H1 (cell line): Measurements from ENCODE around the gene MIPOL1. TPM values are rescaled to one million over a fixed set of nuclear protein-coding genes. Genes with fewer than 3 reads are reported as not detected.
A peak's percentile ranks its signal among the peaks of the same experiment; 100 is the strongest.

Experiments used
- CTCF ChIA-PET: fragments of 300-600 bp; sonication (Branson Sonifier 250); formaldehyde crosslinking; loops from one replicate; lab custom pipeline; 2021; ENCODE audit not compliant: partially characterized antibody; lab: Charles Lee
- POLR2A ChIA-PET: fragments of 300-600 bp; sonication (Branson Sonifier 250); formaldehyde crosslinking; loops from one replicate; lab custom pipeline; 2021; ENCODE audit warnings: inconsistent platforms; ENCODE audit not compliant: partially characterized antibody; lab: Charles Lee
- DNase-seq, 2 experiments: peaks; one replicate each; pipeline versions ENCODE4 v3.0.0 to v3.0.0-alpha.2; 2010 to 2022; ENCODE audit warnings: low spot score in 2 of 2, low read depth in 1 of 2, mixed read lengths in 1 of 2
- FAIRE-seq: peaks from 2 replicates; lab custom pipeline; 2011; peaks lifted over from hg19 to GRCh38; lab: Jason Lieb, UNC
- H2AFZ ChIP-seq: 2 replicates; pipeline ENCODE4 v1.8.1; 2012; ENCODE audit warnings: low read length, inconsistent platforms
- H2AK5ac ChIP-seq: 2 replicates; pipeline ENCODE4 v1.6.1; 2013; ENCODE audit warnings: low read depth, low read length
- H2BK120ac ChIP-seq: replicated peaks from 2 replicates; pipeline ENCODE3; 2013; ENCODE audit warnings: low read depth, low read length, inconsistent platforms
- H2BK12ac ChIP-seq: 2 replicates; pipeline ENCODE4 v1.6.1; 2013; ENCODE audit warnings: low read depth, low read length
- H2BK15ac ChIP-seq: 2 replicates; pipeline ENCODE4 v1.6.1; 2013; ENCODE audit warnings: low read length
- H2BK20ac ChIP-seq: 2 replicates; pipeline ENCODE4 v1.6.1; 2013; ENCODE audit warnings: low read length
- H2BK5ac ChIP-seq: 2 replicates; pipeline ENCODE4 v1.6.1; 2013; ENCODE audit warnings: low read depth, low read length
- H3K14ac ChIP-seq: 2 replicates; pipeline ENCODE4 v1.6.1; 2013; ENCODE audit warnings: inconsistent platforms; ENCODE audit not compliant: insufficient read length
- H3K18ac ChIP-seq: 2 replicates; pipeline ENCODE4 v1.6.1; 2013; ENCODE audit warnings: low read length; ENCODE audit errors: extremely low read depth
- H3K23ac ChIP-seq: 2 replicates; pipeline ENCODE4 v1.6.1; 2013; ENCODE audit warnings: inconsistent platforms; ENCODE audit not compliant: insufficient read length
- H3K23me2 ChIP-seq: 2 replicates; pipeline ENCODE4 v1.6.1; 2013; ENCODE audit warnings: low read depth, low read length
- H3K27ac ChIP-seq: 2 replicates; pipeline ENCODE4 v1.6.1; 2011; ENCODE audit warnings: low read depth, low read length, inconsistent platforms
- H3K27me3 ChIP-seq, 4 experiments: replicated peaks in 1 of 4; 1 replicate in 1 of 4; 2 replicates in 3 of 4; pipeline versions ENCODE4 v1.6.1 to v1.8.1; 2011 to 2013; ENCODE audit warnings: low read length in 3 of 4, mild to moderate bottlenecking in 3 of 4, inconsistent platforms in 2 of 4, mixed read lengths in 2 of 4, moderate library complexity in 1 of 4; ENCODE audit not compliant: control insufficient read depth in 3 of 4, insufficient read depth in 3 of 4; ENCODE audit errors: extremely low read depth in 1 of 4
- H3K36me3 ChIP-seq, 4 experiments: 2 replicates each; pipeline versions ENCODE4 v1.6.1 to v1.8.1; 2011 to 2013; ENCODE audit warnings: mild to moderate bottlenecking in 4 of 4, low read length in 3 of 4, moderate library complexity in 2 of 4, control low read depth in 1 of 4, inconsistent platforms in 1 of 4; ENCODE audit not compliant: insufficient read depth in 4 of 4, control insufficient read depth in 2 of 4
- H3K4ac ChIP-seq: replicated peaks from 2 replicates; pipeline ENCODE3; 2013; ENCODE audit warnings: low read length, low read depth, mixed read lengths, inconsistent platforms; ENCODE audit not compliant: insufficient read length
- H3K4me1 ChIP-seq, 4 experiments: replicated peaks in 1 of 4; 1 replicate in 1 of 4; 2 replicates in 3 of 4; pipeline versions ENCODE4 v1.6.1 to v1.8.1; 2011 to 2013; ENCODE audit warnings: low read length in 3 of 4, inconsistent platforms in 2 of 4, mixed read lengths in 1 of 4; ENCODE audit not compliant: insufficient read depth in 4 of 4, control insufficient read depth in 3 of 4
- H3K4me2 ChIP-seq, 2 experiments: 2 replicates each; pipeline versions ENCODE4 v1.6.1 to v1.8.1; 2011 to 2013; ENCODE audit warnings: low read depth in 2 of 2, low read length in 2 of 2, control low read depth in 1 of 2, inconsistent platforms in 1 of 2, mild to moderate bottlenecking in 1 of 2; ENCODE audit not compliant: insufficient read depth in 1 of 2
- H3K4me3 ChIP-seq, 4 experiments: fragments of 200-600, 300-600 bp in 1 of 4; sonication (generic), shearing (Covaris generic), sonication (Bioruptor Twin) in 1 of 4; 2 replicates each; pipeline versions ENCODE4 v1.5.1 to v1.8.1; 2011 to 2016; ENCODE audit warnings: low read length in 4 of 4, low read depth in 3 of 4, control low read depth in 2 of 4, inconsistent platforms in 2 of 4, mild to moderate bottlenecking in 2 of 4, mixed read lengths in 1 of 4, moderate library complexity in 1 of 4; ENCODE audit not compliant: insufficient read depth in 2 of 4; ENCODE audit errors: extremely low read depth in 1 of 4
- H3K56ac ChIP-seq: replicated peaks from 2 replicates; pipeline ENCODE3; 2013; ENCODE audit warnings: low read depth, mild to moderate bottlenecking, mixed read lengths, low read length, inconsistent platforms; ENCODE audit not compliant: insufficient read length
- H3K79me1 ChIP-seq: 2 replicates; pipeline ENCODE4 v1.6.1; 2013; ENCODE audit warnings: low read depth, low read length, control low read depth
- H3K79me2 ChIP-seq, 2 experiments: 2 replicates each; pipeline versions ENCODE4 v1.6.1 to v1.8.1; 2012 to 2013; ENCODE audit warnings: low read length in 2 of 2, mild to moderate bottlenecking in 2 of 2, inconsistent platforms in 1 of 2; ENCODE audit not compliant: insufficient read depth in 2 of 2, control insufficient read depth in 1 of 2
- H3K9ac ChIP-seq, 4 experiments: replicated peaks in 1 of 4; 1 replicate in 1 of 4; 2 replicates in 3 of 4; pipeline versions ENCODE4 v1.6.1 to v1.8.1; 2011 to 2013; ENCODE audit warnings: low read depth in 3 of 4, low read length in 3 of 4, control low read depth in 2 of 4, mild to moderate bottlenecking in 2 of 4, moderate library complexity in 2 of 4, inconsistent platforms in 1 of 4; ENCODE audit errors: extremely low read depth in 1 of 4
- H3K9me3 ChIP-seq, 2 experiments: 2 replicates each; pipeline versions ENCODE4 v1.6.1 to v1.8.1; 2012 to 2013; ENCODE audit warnings: mild to moderate bottlenecking in 2 of 2, moderate library complexity in 2 of 2, control low read depth in 1 of 2, inconsistent platforms in 1 of 2, low read depth in 1 of 2, low read length in 1 of 2, mixed read lengths in 1 of 2; ENCODE audit not compliant: insufficient read depth in 2 of 2
- H4K20me1 ChIP-seq, 2 experiments: replicated peaks in 1 of 2; 2 replicates each; pipeline versions ENCODE3 to v1.8.1; 2011 to 2013; ENCODE audit warnings: inconsistent platforms in 2 of 2, low read length in 2 of 2, mild to moderate bottlenecking in 1 of 2; ENCODE audit not compliant: insufficient read depth in 2 of 2, control insufficient read depth in 1 of 2
- H4K5ac ChIP-seq: 2 replicates; pipeline ENCODE4 v1.6.1; 2013; ENCODE audit warnings: low read length, low read depth, mixed read lengths, inconsistent platforms; ENCODE audit not compliant: insufficient read length
- H4K8ac ChIP-seq: 2 replicates; pipeline ENCODE4 v1.8.0; 2013; ENCODE audit warnings: mild to moderate bottlenecking, moderate library complexity, low read length, inconsistent platforms; ENCODE audit not compliant: insufficient read depth; ENCODE audit errors: extremely low read depth
- H4K91ac ChIP-seq: replicated peaks from 2 replicates; pipeline ENCODE3; 2013; ENCODE audit warnings: low read length, mixed read lengths, inconsistent platforms; ENCODE audit not compliant: insufficient read length
- CBX5 ChIP-seq: fragments of 300-800, 300-1000 bp; sonication (generic); IDR thresholded peaks from 2 replicates; pipeline ENCODE4 v1.7.1; 2016; ENCODE audit warnings: antibody characterized with exemption, low read length, low read depth
- CBX8 ChIP-seq: fragments of 300-800, 300-1000 bp; sonication (generic); IDR thresholded peaks from 2 replicates; pipeline ENCODE4 v1.7.1; 2016; ENCODE audit warnings: low read depth, low read length, borderline replicate concordance
- CHD2 ChIP-seq: IDR thresholded peaks from 2 replicates; pipeline ENCODE4 v1.6.1; 2012; ENCODE audit warnings: low read length, improper control_type of control experiment
- EP300 ChIP-seq, 2 experiments: IDR thresholded peaks; 1 replicate in 1 of 2; 2 replicates in 1 of 2; pipeline ENCODE4 v1.6.1; 2011 to 2012; ENCODE audit warnings: low read depth in 2 of 2, low read length in 2 of 2, mild to moderate bottlenecking in 2 of 2, borderline replicate concordance in 1 of 2, inconsistent platforms in 1 of 2, moderate library complexity in 1 of 2
- POU5F1 ChIP-seq: IDR thresholded peaks from 2 replicates; pipeline ENCODE4 v1.6.1; 2011; ENCODE audit warnings: low read depth, mild to moderate bottlenecking, low read length, moderate library complexity
- SP1 ChIP-seq: IDR thresholded peaks from 2 replicates; pipeline ENCODE4 v1.6.1; 2011; ENCODE audit warnings: low read depth, low read length
- TAF1 ChIP-seq: IDR thresholded peaks from 2 replicates; pipeline ENCODE4 v1.6.1; 2011; ENCODE audit warnings: mild to moderate bottlenecking, low read depth, low read length
- TAF7 ChIP-seq: optimal IDR thresholded peaks from 2 replicates; pipeline ENCODE3; 2011; ENCODE audit warnings: low read depth, mild to moderate bottlenecking, inconsistent platforms, low read length, moderate library complexity, borderline replicate concordance
- TCF12 ChIP-seq: IDR thresholded peaks from 2 replicates; pipeline ENCODE4 v1.6.1; 2011; ENCODE audit warnings: low read depth, mild to moderate bottlenecking, low read length
- WGBS, 2 experiments: shearing (Covaris generic) in 1 of 2; methylation state at CpG; one replicate each; pipeline versions ENCODE4 v1.1.6 to v1.1.7; 2013 to 2015; ENCODE audit warnings: low lambda C conversion rate in 2 of 2, mixed read lengths in 2 of 2, inconsistent platforms in 1 of 2, low coverage in 1 of 2, missing lambda C conversion rate in 1 of 2; ENCODE audit not compliant: insufficient replicate concordance in 2 of 2, insufficient coverage in 1 of 2, insufficient read length in 1 of 2; ENCODE audit errors: extremely low coverage in 1 of 2, missing lambda C conversion rate in 1 of 2; 5-methylcytosine and 5-hydroxymethylcytosine counted together
- polyA plus RNA-seq, 7 experiments: library from polyadenylated mRNA; depleted of rRNA in 3 of 7; stranded (reverse) in 5 of 7; unstranded in 2 of 7; fragments of >200 nt in 5 of 7; fragments of 200-250 nt in 2 of 7; gene quantifications; 1 replicate in 5 of 7; 2 replicates in 1 of 7; 4 replicates in 1 of 7; pipeline versions ENCODE4 v1.2.1 to v1.2.3, GENCODE V29; 2011 to 2013; ENCODE audit warnings: missing spikeins in 2 of 7, mixed read lengths in 2 of 7
- total RNA-seq: library from RNA; stranded (reverse); fragmentation: NEBNext Ultra II Directional; extraction: Animal tissue kit (Norgen Biotek cat#: 25700); gene quantifications from 2 replicates; pipeline ENCODE4 v1.2.1, GENCODE V29; 2021

Gene MIPOL1
- total and polyA plus RNA-seq, 2 of the 8 experiments (the other 6 are each of a cell fraction or from before 2014, with no cell fraction given) = 2.8 to 23.9 TPM

DNA sequence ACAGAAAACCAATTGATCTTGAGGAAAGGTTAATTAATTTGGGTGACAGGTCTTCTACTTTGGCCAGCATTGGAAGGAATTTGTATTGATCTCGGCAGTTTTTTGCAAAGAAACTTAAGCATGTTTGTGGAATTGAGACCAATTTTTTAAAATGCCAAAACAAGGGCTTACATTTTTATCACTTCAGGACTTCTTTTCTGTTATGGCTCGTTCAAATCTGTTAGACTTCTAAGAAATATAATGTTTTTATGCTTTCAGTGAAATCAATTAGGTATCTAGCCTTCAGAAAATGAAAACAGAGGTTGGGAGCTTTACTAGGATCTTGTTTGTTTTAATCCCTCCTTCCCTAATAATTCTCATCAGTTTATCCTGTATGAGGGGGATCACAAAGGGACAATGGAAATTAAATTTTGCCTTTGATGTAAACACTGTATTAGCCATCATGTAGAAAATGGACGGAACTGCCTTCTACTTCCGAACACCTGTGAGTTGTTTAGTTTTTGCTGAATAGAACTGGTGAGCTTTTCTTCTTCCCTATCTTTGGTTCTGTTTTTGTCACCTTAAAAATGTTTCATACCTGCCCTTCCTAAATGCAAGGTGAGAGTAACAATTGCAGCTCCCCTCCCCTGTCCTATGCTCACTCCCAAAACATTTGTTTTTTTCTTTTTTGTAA is 389.5 kb downstream of the MIPOL1 start:
- no peak overlapping the region for H4K91ac ChIP-seq
- H3K14ac ChIP-seq = no peak overlapping the region
- H2BK12ac ChIP-seq = no peak overlapping the region
- no peak overlapping the region for H3K9ac ChIP-seq
- peaks cover 10% of the 10 kb centered on the region; the same call in 1 of the 2 replicates for H3K23me2 ChIP-seq
- H3K79me2 ChIP-seq = no peaks in the 10 kb centered on the region
- no peak overlapping the region for H4K8ac ChIP-seq
- H3K4me2 ChIP-seq = peak overlapping the region; percentile 80 to 81
- H3K27me3 ChIP-seq = peaks cover 65 to 100% (median 86%) of the 10 kb centered on the region in 4 experiments
- H2BK120ac ChIP-seq = no peak overlapping the region
- POLR2A ChIA-PET = interaction anchor here (0.6 kb wide), 1 partner anchor 10 kb away, joined by 3 read pairs; no protein-coding TSS in a partner anchor
- H4K5ac ChIP-seq = no peak overlapping the region
- peaks cover 14 to 18% of the 10 kb centered on the region in 2 experiments for H4K20me1 ChIP-seq
- peaks cover 7 to 39% (median 13%) of the 10 kb centered on the region in 4 experiments for H3K4me1 ChIP-seq
- H2AFZ ChIP-seq = no peak overlapping the region
- H3K9me3 ChIP-seq = no peaks in the 10 kb centered on the region
- H3K27ac ChIP-seq = no peak overlapping the region
- H3K79me1 ChIP-seq = no peaks in the 10 kb centered on the region
- FAIRE-seq = no peak
- H2BK20ac ChIP-seq = no peak overlapping the region
- DNase-seq = no peak
- TF ChIP-seq SP1 (no peak), TCF12 (no peak), CBX5 (no peak), TAF1 (no peak), TAF7 (no peak), CBX8 (peak; percentile 87; the same call in 1 of the 2 replicates), EP300 (IDR thresholded peaks at IDR 0.05; ENCODE audit: borderline replicate concordance in 1 of 2, low read depth in 2 of 2, low read length in 2 of 2) (no peak), POU5F1 (no peak), CHD2 (no peak)
- CTCF ChIA-PET = interaction anchor here (1.2 to 5.1 kb wide), 6 partner anchors 10 to 1066 kb away, joined by 3 to 62 read pairs (median 4); partner anchors contain the start of genes FOXA1 and TTC6
- H3K4ac ChIP-seq = no peak overlapping the region
- H2BK15ac ChIP-seq = no peak overlapping the region
- H2AK5ac ChIP-seq = no peak overlapping the region
- no peak overlapping the region for H3K56ac ChIP-seq
- no peak overlapping the region for H2BK5ac ChIP-seq
- H3K23ac ChIP-seq = no peak overlapping the region
- H3K4me3 ChIP-seq = peak overlapping the region in 3 of 4 experiments; percentile 32 to 63 (median 46); a peak in 3 of 8 replicates
- 5% methylated on average over 4 of the region's 4 CpGs; no CpG with 5 or more reads in 1 of the 2 experiments for WGBS, 2 experiments
- no peaks in the 10 kb centered on the region; a peak in 1 of 8 replicates for H3K36me3 ChIP-seq
- no peak overlapping the region for H3K18ac ChIP-seq
